Measurements from ENCODE around the gene STEAP1B.

The STEAP1B gene

DNA sequence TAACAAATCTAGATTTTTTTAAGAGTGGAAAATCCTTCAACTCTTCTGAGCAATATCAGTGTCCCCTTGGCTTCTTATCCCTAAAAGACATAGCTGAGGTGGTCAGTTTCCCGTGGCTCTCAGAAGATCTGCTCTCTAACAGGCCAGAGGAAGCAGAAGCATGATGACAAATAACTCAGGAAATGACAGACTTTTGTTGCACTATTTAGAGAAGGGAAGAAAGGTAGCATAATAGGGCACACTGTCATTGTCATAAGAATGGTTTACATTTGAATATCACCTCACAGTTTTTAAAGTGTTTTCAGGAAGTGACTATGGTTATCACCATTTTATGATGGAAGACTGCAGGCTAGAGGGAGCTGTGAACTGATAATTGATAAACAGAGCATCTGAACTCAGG is 109.5 kb downstream of the STEAP1B start:
- no peak overlapping the region for H3K4me3 ChIP-seq (ENCODE audit: low read length)
- no peak overlapping the region for H3K9ac ChIP-seq (ENCODE audit: low read depth, low read length)
- no peaks in the 10 kb centered on the region for H3K36me3 ChIP-seq (ENCODE audit: insufficient read depth, low read length)
- H3K4me1 ChIP-seq (ENCODE audit: control insufficient read depth, insufficient read depth, low read length) = peaks cover 10% of the 10 kb centered on the region
- H3K4me2 ChIP-seq (ENCODE audit: low read length) = no peak overlapping the region
- H3K27me3 ChIP-seq (ENCODE audit: control insufficient read depth, insufficient read depth, low read length) = no peaks in the 10 kb centered on the region
- H3K9me3 ChIP-seq (replicated peaks; ENCODE audit: low read length) = no peaks in the 10 kb centered on the region

DNA sequence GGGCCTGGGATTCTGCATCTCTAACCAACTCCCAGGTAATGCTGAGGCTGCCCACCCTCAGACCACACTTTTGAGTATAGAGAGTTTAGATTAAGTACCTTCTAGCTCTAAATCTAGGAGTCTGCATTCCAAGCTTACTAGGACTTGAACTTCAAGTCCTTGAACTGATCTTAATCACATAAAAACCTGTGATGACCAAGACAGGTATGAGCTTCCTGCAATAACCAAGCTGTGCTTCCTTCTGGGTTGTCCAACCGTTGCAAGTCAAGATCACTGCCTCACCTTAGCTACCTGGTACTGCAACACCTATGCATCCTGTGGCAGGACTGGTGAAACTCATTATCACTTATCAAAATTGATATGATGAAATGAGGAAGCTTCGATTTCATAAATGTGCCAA is 110.1 kb downstream of the STEAP1B start:
- Histone ChIP-seq H3K9me3 (replicated peaks; ENCODE audit: low read length) (no peaks in the 10 kb centered on the region), H3K27me3 (ENCODE audit: control insufficient read depth, insufficient read depth, low read length) (no peaks in the 10 kb centered on the region), H3K4me3 (ENCODE audit: low read length) (no peak overlapping the region), H3K4me2 (ENCODE audit: low read length) (no peak overlapping the region), H3K36me3 (ENCODE audit: insufficient read depth, low read length) (no peaks in the 10 kb centered on the region), H3K4me1 (ENCODE audit: control insufficient read depth, insufficient read depth, low read length) (peaks cover 10% of the 10 kb centered on the region), H3K9ac (ENCODE audit: low read depth, low read length) (no peak overlapping the region)

DNA sequence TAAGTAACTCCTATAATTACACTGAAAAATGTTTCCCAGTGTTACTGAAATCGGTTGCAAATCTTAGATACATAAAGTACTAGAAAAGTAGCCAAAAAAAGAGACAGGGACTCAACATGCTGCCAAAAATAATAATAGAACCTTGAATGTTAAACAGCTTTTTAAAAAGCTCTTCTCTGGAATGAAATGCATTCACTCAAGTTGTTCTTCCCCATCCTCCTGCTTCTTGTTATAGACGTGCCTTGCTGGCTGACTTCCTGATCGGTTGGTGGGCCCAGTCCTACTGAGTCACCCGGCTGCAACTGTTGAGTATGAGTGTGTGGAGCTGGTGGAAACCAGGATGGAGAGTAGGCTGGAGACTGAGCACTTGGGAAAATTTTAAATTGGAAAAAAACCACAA is 112.4 kb downstream of the STEAP1B start:
- Histone ChIP-seq H3K4me1 (ENCODE audit: control insufficient read depth, insufficient read depth, low read length) (peaks cover 10% of the 10 kb centered on the region), H3K36me3 (ENCODE audit: insufficient read depth, low read length) (no peaks in the 10 kb centered on the region), H3K4me3 (ENCODE audit: low read length) (no peak overlapping the region), H3K4me2 (ENCODE audit: low read length) (peak overlapping the region; percentile 12), H3K9ac (ENCODE audit: low read depth, low read length) (no peak overlapping the region), H3K27me3 (ENCODE audit: control insufficient read depth, insufficient read depth, low read length) (no peaks in the 10 kb centered on the region), H3K9me3 (replicated peaks; ENCODE audit: low read length) (no peaks in the 10 kb centered on the region)

DNA sequence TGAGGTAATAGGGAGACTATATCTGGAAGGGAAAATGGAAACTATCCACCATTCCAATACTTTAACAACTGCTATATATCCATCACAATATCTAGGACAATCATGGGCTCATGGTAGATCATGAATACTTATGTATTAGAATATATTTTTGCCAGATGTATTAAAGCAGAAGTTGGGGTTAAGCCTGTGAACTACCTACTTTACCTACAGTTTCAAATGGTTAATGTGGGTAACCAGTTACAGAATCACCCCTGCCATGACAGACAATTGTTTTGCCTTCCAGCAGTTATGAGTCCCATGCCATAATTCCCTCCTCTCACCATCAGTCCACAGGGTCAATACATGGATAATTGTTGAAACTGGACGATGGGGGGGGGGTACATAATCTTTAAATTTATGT is 113.1 kb downstream of the STEAP1B start:
- peaks cover 10% of the 10 kb centered on the region for H3K4me1 ChIP-seq (ENCODE audit: control insufficient read depth, insufficient read depth, low read length)
- H3K27me3 ChIP-seq (ENCODE audit: control insufficient read depth, insufficient read depth, low read length) = no peaks in the 10 kb centered on the region
- no peaks in the 10 kb centered on the region for H3K9me3 ChIP-seq (replicated peaks; ENCODE audit: low read length)
- no peaks in the 10 kb centered on the region for H3K36me3 ChIP-seq (ENCODE audit: insufficient read depth, low read length)
- H3K9ac ChIP-seq (ENCODE audit: low read depth, low read length) = no peak overlapping the region
- H3K4me3 ChIP-seq (ENCODE audit: low read length) = no peak overlapping the region
- no peak overlapping the region for H3K4me2 ChIP-seq (ENCODE audit: low read length)

DNA sequence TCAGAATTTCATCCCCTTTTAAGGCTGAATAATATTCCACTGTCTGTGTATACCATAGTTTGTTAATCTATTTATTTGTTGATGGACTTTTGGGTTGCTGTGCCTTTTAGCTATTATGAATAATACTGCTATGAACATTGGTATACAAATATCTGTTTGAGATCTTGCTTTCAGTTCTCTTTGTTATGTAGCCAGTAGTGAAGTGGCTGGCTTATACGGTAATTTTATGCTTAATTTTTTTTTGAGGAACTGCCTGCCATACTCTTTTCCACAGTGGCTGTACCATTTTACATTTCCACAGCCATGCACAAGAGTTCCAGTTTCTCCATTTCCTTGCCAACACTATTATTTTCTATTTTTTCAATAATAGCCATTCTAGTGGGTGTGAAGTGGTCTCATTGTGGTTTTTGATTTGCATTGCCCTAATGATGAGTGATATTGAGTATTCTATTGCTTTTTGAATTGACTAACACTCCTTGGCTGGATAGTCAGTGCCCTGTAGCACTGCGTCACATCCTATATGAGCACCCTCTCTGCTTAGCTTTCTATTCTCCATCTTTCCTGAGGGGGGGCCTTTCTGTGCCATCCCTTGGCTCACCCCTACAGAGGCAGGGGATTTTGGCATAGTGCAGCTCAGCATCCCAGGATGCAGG is 113.7 kb downstream of the STEAP1B start:
- H3K9ac ChIP-seq (ENCODE audit: low read depth, low read length) = no peak overlapping the region
- H3K4me1 ChIP-seq (ENCODE audit: control insufficient read depth, insufficient read depth, low read length) = peaks cover 10% of the 10 kb centered on the region
- H3K4me2 ChIP-seq (ENCODE audit: low read length) = no peak overlapping the region
- no peaks in the 10 kb centered on the region for H3K27me3 ChIP-seq (ENCODE audit: control insufficient read depth, insufficient read depth, low read length)
- no peaks in the 10 kb centered on the region for H3K36me3 ChIP-seq (ENCODE audit: insufficient read depth, low read length)
- no peak overlapping the region for H3K4me3 ChIP-seq (ENCODE audit: low read length)
- H3K9me3 ChIP-seq (replicated peaks; ENCODE audit: low read length) = no peaks in the 10 kb centered on the region

DNA sequence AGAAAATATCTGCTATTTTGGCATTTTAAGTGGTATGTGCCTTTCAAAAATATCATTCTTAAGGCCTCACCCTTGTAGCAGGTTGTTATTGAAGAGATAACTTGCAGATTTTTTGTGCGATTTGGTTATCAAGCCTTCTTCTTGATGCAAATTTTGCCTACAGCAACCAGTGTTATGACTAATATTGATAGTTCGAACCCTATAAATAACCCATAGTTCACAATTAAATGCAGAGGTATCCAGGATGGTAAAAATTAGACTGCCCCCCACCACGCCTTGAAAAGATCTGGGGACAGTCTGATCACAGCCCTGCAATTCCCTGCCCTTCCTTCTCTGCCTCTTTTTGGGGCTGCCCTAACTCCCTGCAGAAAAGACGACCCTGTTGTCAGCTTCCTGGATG is 114.7 kb downstream of the STEAP1B start:
- Histone ChIP-seq H3K4me1 (ENCODE audit: control insufficient read depth, insufficient read depth, low read length) (peaks cover 10% of the 10 kb centered on the region), H3K4me2 (ENCODE audit: low read length) (no peak overlapping the region), H3K9me3 (replicated peaks; ENCODE audit: low read length) (no peaks in the 10 kb centered on the region), H3K4me3 (ENCODE audit: low read length) (no peak overlapping the region), H3K27me3 (ENCODE audit: control insufficient read depth, insufficient read depth, low read length) (no peaks in the 10 kb centered on the region), H3K36me3 (ENCODE audit: insufficient read depth, low read length) (no peaks in the 10 kb centered on the region), H3K9ac (ENCODE audit: low read depth, low read length) (no peak overlapping the region)

DNA sequence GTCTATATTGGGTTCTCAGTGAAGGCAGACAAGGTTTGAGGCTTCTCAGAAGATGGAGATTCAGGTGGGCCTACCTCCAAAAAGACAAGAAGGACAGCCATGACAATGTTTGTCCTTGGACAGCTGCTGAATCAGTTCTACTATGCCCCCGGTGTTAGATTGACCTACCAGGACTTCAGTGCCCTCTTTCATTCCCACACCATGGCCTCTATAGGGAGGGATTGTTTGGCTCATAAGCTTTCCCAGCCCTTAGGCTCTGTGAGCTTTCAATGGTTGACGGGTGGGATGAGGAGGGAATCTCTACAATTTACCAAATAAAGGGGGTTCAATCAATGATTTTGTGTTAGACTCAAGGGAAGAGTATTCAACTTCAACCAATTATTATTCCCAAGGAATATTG is 119.7 kb downstream of the STEAP1B start:
- no peaks in the 10 kb centered on the region for H3K36me3 ChIP-seq (ENCODE audit: insufficient read depth, low read length)
- no peak overlapping the region for H3K9ac ChIP-seq (ENCODE audit: low read depth, low read length)
- H3K27me3 ChIP-seq (ENCODE audit: control insufficient read depth, insufficient read depth, low read length) = no peaks in the 10 kb centered on the region
- no peaks in the 10 kb centered on the region for H3K9me3 ChIP-seq (replicated peaks; ENCODE audit: low read length)
- no peak overlapping the region for H3K4me3 ChIP-seq (ENCODE audit: low read length)
- H3K4me1 ChIP-seq (ENCODE audit: control insufficient read depth, insufficient read depth, low read length) = no peaks in the 10 kb centered on the region
- H3K4me2 ChIP-seq (ENCODE audit: low read length) = no peak overlapping the region

DNA sequence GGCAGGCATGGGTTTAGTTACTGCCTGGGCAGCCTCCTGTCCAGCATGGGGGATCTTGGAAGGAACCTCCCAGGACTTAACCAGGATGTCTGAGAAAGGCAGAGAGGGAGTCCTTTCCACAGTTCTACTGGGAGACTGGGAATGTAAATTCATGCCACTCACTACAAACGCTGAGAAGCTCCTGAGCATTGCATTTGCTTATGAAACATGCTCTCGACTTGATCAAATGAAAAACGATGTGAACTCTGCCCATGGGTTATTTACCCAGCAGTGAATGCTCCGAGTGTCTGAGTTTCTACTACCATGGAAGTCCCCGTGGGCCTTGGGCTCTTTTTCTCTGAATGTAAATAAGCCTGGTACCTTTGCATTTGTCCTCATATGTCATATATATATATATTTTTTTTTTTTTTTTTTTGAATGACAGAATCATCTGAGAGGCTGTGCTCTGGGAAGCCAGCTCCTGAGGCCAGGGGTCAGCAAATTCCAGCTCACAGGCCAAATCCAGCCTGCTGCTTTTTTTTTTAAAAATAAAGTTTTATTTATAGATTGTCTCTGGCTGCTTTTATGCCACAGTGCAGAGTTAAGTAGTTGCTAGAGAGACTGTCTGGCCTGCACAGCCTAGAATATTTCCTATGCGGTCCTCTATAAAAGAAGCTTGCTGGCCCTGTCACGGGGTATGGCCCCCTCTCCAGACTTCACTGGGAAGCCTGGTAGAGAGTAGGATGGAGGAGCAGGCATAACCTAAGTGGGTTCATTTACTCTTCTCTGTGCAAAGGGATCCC is 121.6 kb downstream of the STEAP1B start:
- Histone ChIP-seq H3K4me1 (ENCODE audit: control insufficient read depth, insufficient read depth, low read length) (no peaks in the 10 kb centered on the region), H3K4me3 (ENCODE audit: low read length) (no peak overlapping the region), H3K9me3 (replicated peaks; ENCODE audit: low read length) (no peaks in the 10 kb centered on the region), H3K4me2 (ENCODE audit: low read length) (no peak overlapping the region), H3K36me3 (ENCODE audit: insufficient read depth, low read length) (no peaks in the 10 kb centered on the region), H3K9ac (ENCODE audit: low read depth, low read length) (no peak overlapping the region), H3K27me3 (ENCODE audit: control insufficient read depth, insufficient read depth, low read length) (no peaks in the 10 kb centered on the region)

DNA sequence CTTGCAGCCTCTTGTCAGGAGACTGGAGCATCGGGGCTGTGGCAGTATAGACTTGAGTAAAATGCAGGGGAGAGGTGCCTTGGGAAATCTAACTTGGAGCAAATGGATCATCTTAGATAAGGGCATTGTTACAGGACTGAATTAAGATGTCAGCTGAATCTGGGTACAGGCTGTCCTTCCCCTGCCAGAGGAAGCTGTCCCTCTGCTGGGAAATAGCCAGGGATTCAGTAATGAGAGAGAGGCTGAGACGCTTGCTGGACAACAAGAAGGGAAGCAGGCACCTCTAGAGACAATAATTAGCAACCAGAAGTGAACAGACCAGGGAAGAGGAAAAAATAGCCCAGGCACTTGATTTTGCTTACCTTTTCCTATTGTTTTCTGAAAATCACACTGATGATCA is 122.3 kb downstream of the STEAP1B start:
- Histone ChIP-seq H3K4me3 (ENCODE audit: low read length) (no peak overlapping the region), H3K9ac (ENCODE audit: low read depth, low read length) (no peak overlapping the region), H3K9me3 (replicated peaks; ENCODE audit: low read length) (no peaks in the 10 kb centered on the region), H3K36me3 (ENCODE audit: insufficient read depth, low read length) (no peaks in the 10 kb centered on the region), H3K4me2 (ENCODE audit: low read length) (no peak overlapping the region), H3K4me1 (ENCODE audit: control insufficient read depth, insufficient read depth, low read length) (no peaks in the 10 kb centered on the region), H3K27me3 (ENCODE audit: control insufficient read depth, insufficient read depth, low read length) (no peaks in the 10 kb centered on the region)

DNA sequence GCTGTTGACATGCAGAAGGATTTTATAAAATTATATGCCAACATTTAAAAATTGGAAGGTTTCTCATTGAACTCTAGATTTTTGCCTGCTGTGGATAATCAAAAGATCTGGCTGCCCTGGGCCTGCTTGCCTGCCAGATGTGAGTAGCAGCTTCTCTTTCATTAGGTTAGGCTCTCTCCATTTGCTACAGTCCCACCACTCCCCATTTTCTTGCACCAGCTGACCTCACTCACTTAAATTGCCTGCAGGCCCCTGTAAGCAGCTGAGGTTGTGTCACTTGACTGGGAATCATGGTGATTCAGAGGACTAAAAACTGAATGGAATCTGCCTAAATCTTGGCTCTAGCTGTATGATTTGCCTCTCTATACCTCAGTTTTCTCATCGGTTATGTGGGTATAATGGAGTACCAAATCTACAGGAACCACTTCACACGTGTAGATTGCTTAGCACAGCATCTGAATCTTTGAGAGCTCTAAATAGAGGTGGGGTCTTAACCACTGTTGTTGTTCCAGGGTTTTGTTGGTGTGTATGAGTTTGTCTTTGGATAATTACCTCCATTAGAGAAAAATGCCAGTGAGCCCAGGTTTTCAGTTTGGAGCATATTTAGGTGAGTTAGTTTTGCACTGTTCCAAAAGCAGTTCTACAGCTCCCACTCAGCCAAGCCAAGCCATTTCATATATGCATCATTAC is 124.5 kb downstream of the STEAP1B start:
- no peak overlapping the region for H3K4me3 ChIP-seq (ENCODE audit: low read length)
- no peak overlapping the region for H3K4me2 ChIP-seq (ENCODE audit: low read length)
- no peaks in the 10 kb centered on the region for H3K36me3 ChIP-seq (ENCODE audit: insufficient read depth, low read length)
- no peaks in the 10 kb centered on the region for H3K4me1 ChIP-seq (ENCODE audit: control insufficient read depth, insufficient read depth, low read length)
- H3K9ac ChIP-seq (ENCODE audit: low read depth, low read length) = no peak overlapping the region
- no peaks in the 10 kb centered on the region for H3K9me3 ChIP-seq (replicated peaks; ENCODE audit: low read length)
- no peaks in the 10 kb centered on the region for H3K27me3 ChIP-seq (ENCODE audit: control insufficient read depth, insufficient read depth, low read length)

DNA sequence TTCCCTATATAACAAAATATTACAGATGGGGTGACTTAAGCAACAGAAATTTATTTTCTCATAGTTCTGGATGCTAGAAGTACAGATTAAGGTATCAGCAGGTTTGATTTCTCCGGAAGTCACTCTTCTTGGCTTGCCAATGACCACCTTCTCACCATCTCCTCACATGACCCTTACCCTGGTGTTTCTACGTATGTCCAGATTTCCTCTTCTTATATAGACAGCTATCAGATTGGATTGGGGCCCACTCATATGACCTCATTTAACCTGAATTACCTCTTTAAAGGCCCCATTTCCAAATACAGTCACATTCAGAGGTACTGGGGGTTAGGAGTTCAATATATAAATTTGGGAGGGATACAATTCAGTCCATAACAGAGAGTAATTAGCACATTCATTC is 126.1 kb downstream of the STEAP1B start:
- Histone ChIP-seq H3K9me3 (replicated peaks; ENCODE audit: low read length) (no peaks in the 10 kb centered on the region), H3K36me3 (ENCODE audit: insufficient read depth, low read length) (no peaks in the 10 kb centered on the region), H3K27me3 (ENCODE audit: control insufficient read depth, insufficient read depth, low read length) (no peaks in the 10 kb centered on the region), H3K4me3 (ENCODE audit: low read length) (no peak overlapping the region), H3K4me2 (ENCODE audit: low read length) (no peak overlapping the region), H3K4me1 (ENCODE audit: control insufficient read depth, insufficient read depth, low read length) (no peaks in the 10 kb centered on the region), H3K9ac (ENCODE audit: low read depth, low read length) (no peak overlapping the region)

Measured in skeletal muscle satellite cell (primary cell).